Stimulated activated CD4-positive, alpha-beta T cell treated with anti-CD3 and anti-CD28 coated beads, TNF-alpha, amount 100 ng/mL, for 48 hours (primary cell): Measurements from ENCODE around the gene TOGARAM2.
"Not testable (repeated sequence)": the region's sequence is repeated elsewhere in the genome, so short reads cannot be mapped to it uniquely, and the experiment has no call there.

Experiments used
- DNase-seq, 3 donors: peaks; one replicate each; pipeline ENCODE4 v3.0.0-alpha.2; 2020; ENCODE audit warnings: low read depth in 3 of 3

Gene TOGARAM2

GRCh38 chr2:28977176-28977875 lies 3.8 kb upstream of the TOGARAM2 start:
- no peak for DNase-seq

GRCh38 chr2:28978001-28978400 lies 3.1 kb upstream of the TOGARAM2 start:
- DNase-seq, result not testable (repeated sequence)

- DNase-seq, result no peak
Measured at GRCh38 chr2:28978606-28979005, 2.5 kb upstream of the TOGARAM2 start.

GRCh38 chr2:28979041-28979440 lies 2.1 kb upstream of the TOGARAM2 start:
- DNase-seq, result no peak

GRCh38 chr2:28979576-28980366 lies 1.3 kb upstream of the TOGARAM2 start:
- DNase-seq, result no peak

- no peak for DNase-seq
Measured at GRCh38 chr2:28980368-28981015, 606 bp upstream of the TOGARAM2 start.

GRCh38 chr2:28981620-28982376 lies 700 bp downstream of the TOGARAM2 start:
- DNase-seq, result no peak

GRCh38 chr2:28982381-28982950 lies 1.4 kb downstream of the TOGARAM2 start:
- no peak for DNase-seq

GRCh38 chr2:28986429-28986828 lies 5.3 kb downstream of the TOGARAM2 start:
- DNase-seq, result no peak

GRCh38 chr2:28989973-28990372 lies 8.9 kb downstream of the TOGARAM2 start:
- DNase-seq, result no peak

GRCh38 chr2:28990445-28990844 lies 9.3 kb downstream of the TOGARAM2 start:
- no peak for DNase-seq

GRCh38 chr2:28991021-28991420 lies 9.9 kb downstream of the TOGARAM2 start:
- DNase-seq, result no peak

GRCh38 chr2:28991460-28991859 lies 10.4 kb downstream of the TOGARAM2 start:
- DNase-seq, result no peak

- DNase-seq, result no peak
Measured at GRCh38 chr2:28993206-28993960, 12.3 kb downstream of the TOGARAM2 start.

- DNase-seq, result no peak
Measured at GRCh38 chr2:28994074-28994473, 13.0 kb downstream of the TOGARAM2 start.

- DNase-seq, result no peak
Measured at GRCh38 chr2:28994679-28995078, 13.6 kb downstream of the TOGARAM2 start.

- no peak for DNase-seq
Measured at GRCh38 chr2:28995765-28996750, 15.0 kb downstream of the TOGARAM2 start.

- DNase-seq, result no peak
Measured at GRCh38 chr2:28997237-28997846, 16.2 kb downstream of the TOGARAM2 start.
